SH-SY5Y (cell line): Measurements from ENCODE around the gene ZNF638.

Experiments used
- GATA2 ChIP-seq: IDR thresholded peaks from 2 replicates; pipeline ENCODE4 v1.6.1; 2011; ENCODE audit warnings: mild to moderate bottlenecking, low read depth, low read length
- GATA3 ChIP-seq: IDR thresholded peaks from 2 replicates; pipeline ENCODE4 v1.6.1; 2011; ENCODE audit warnings: low read depth, mild to moderate bottlenecking, low read length, moderate library complexity

DNA sequence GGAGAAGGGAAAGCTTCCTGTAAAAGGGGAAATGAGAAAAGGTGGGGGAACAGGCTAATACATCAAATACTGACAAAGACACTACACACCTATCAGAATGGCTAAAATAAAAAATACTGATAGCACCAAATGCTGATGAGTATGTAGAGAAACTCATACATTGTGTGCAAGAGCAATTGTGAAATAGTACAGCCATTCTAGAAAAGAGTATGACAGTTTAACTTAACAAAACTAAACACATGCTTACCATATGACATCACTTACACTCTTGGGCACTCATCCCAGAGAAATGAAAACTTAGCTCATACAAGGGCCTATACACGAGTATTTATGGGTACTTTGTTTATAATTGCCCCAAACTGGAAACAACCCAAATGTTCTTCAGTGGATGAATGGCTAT lies 53.4 kb downstream of the ZNF638 start:
- TF ChIP-seq GATA2 (no peak), GATA3 (no peak)
